OCI-LY7 (cell line): ENCODE data around the gene CEP70.

Source experiments
- EZH2phosphoT487 ChIP-seq: fragments of 200-600 bp; sonication (generic); IDR thresholded peaks from 2 replicates; pipeline ENCODE4 v1.6.1; 2018; ENCODE audit warnings: low read depth, borderline replicate concordance, mild to moderate bottlenecking, mixed run types, antibody characterized with exemption, low read length, moderate library complexity, mixed read lengths
- TF ChIP-seq, protein P1 (sequence below): fragments of 200-600 bp; sonication (generic); conservative IDR thresholded peaks from 2 replicates; pipeline ENCODE4 v1.5.1; 2014; ENCODE audit warnings: mild to moderate bottlenecking, antibody characterized with exemption, low read length, moderate library complexity, mixed read lengths

DNA sequence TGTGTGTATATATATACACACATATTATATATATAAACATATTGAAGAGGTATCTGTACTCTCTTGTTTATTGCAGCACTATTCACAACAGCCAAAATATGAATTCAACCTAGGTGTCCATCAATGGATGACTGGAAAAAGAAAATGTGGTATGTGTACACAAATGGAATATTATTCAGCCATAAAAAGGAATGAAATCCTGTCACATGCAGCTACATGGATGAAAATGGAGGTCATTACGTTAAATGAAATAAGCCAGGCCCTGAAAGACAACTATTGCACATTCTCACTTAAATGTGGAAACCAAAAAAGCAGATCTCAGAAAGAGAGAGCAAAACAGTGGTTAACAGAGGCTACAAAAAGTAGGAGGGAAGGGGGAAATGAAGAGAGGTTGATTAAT is 49.5 kb downstream of the CEP70 start:
- TF ChIP-seq EZH2phosphoT487 = no peak
- TF ChIP-seq, protein P1, sequence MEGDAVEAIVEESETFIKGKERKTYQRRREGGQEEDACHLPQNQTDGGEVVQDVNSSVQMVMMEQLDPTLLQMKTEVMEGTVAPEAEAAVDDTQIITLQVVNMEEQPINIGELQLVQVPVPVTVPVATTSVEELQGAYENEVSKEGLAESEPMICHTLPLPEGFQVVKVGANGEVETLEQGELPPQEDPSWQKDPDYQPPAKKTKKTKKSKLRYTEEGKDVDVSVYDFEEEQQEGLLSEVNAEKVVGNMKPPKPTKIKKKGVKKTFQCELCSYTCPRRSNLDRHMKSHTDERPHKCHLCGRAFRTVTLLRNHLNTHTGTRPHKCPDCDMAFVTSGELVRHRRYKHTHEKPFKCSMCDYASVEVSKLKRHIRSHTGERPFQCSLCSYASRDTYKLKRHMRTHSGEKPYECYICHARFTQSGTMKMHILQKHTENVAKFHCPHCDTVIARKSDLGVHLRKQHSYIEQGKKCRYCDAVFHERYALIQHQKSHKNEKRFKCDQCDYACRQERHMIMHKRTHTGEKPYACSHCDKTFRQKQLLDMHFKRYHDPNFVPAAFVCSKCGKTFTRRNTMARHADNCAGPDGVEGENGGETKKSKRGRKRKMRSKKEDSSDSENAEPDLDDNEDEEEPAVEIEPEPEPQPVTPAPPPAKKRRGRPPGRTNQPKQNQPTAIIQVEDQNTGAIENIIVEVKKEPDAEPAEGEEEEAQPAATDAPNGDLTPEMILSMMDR = no peak
